Activated naive CD8-positive, alpha-beta T cell treated with anti-CD3 and anti-CD28 coated beads for 36 hours (primary cell): ENCODE results near the gene HCAR1. TPM values are rescaled to one million over a fixed set of nuclear protein-coding genes. Genes with fewer than 3 reads are reported as not detected.
"Not testable (repeated sequence)": the region's sequence is repeated elsewhere in the genome, so short reads cannot be mapped to it uniquely, and the experiment has no call there.

Experiments used
- DNase-seq: peaks from one replicate; pipeline ENCODE4 v3.0.0; 2021
- H3K27ac Mint-ChIP-seq: one replicate; pipeline ENCODE4 v1.8.0; 2022; ENCODE audit warnings: mild to moderate bottlenecking, moderate library complexity, mixed read lengths
- H3K27me3 Mint-ChIP-seq: one replicate; pipeline ENCODE4 v1.8.0; 2022; ENCODE audit warnings: mild to moderate bottlenecking, mixed read lengths
- H3K36me3 Mint-ChIP-seq: one replicate; pipeline ENCODE4 v1.8.0; 2021; ENCODE audit warnings: mild to moderate bottlenecking, mixed read lengths
- H3K4me1 Mint-ChIP-seq: one replicate; pipeline ENCODE4 v1.8.0; 2021; ENCODE audit warnings: mixed read lengths
- H3K4me3 Mint-ChIP-seq: one replicate; pipeline ENCODE4 v1.8.0; 2022; ENCODE audit warnings: mild to moderate bottlenecking, moderate library complexity, mixed read lengths
- H3K9me3 Mint-ChIP-seq: one replicate; pipeline ENCODE4 v1.8.0; 2022; ENCODE audit warnings: mixed read lengths
- total RNA-seq, 2 experiments: library from RNA; stranded (reverse); gene quantifications; one replicate each; pipeline ENCODE4 v1.2.3, GENCODE V29; 2021

The HCAR1 gene
- total RNA-seq, 2 experiments from 2014 or later = 0.54 to 0.68 TPM

DNA sequence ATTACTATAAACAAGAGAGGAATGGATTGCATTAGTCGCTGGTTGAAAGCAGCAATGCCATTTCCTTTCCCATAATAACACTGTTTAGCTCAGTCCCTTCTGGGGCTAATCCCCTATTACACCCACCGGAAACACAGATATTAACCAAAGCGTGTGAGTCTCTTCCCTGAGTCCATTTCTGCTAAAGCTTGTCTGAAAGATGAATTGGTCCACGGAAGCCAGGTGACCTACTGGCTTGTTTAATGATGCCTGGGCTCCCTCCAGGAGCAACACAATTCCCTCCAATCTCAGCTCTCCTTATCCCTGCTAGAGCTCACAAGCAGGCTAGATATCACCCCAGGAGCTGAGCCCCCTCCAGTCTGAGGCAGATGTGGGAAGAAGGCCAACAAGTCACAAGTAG lies 29.2 kb downstream of the HCAR1 start:
- not testable (repeated sequence) for H3K9me3 Mint-ChIP-seq, H3K4me1 Mint-ChIP-seq, DNase-seq, H3K27me3 Mint-ChIP-seq, H3K36me3 Mint-ChIP-seq, H3K27ac Mint-ChIP-seq, H3K4me3 Mint-ChIP-seq

DNA sequence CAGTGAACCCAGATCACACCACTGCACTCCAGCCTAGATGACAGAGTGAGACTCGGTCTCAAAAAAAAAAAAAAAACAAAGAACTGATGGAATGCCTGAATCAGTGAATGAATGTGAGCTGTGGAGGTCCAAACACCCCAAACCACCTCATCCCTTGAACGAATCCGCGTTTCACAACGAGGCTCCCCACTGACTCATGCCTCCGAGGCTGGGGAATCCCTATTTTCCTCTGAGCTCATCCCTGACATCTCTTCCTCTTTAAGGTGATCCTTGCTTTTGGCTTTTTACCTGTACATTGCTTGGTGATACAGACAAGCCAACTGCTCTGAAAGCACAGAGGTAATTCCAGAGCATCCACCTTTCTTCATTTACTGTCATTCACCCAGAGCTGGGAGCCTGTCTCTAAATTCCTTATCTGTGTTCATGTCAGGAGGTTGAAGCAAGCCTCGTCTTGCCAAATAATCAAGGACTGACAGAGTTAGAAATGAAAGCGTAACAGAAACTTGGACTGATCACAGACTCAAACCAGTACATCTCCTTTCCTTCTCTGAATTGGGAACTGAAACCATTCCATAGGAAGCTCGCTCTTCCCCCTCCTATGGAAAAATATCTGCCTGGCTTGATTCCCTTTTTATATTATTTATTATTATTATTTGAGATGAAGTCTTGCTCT lies 30.5 kb downstream of the HCAR1 start:
- not testable (repeated sequence) for H3K27me3 Mint-ChIP-seq, H3K36me3 Mint-ChIP-seq, H3K4me1 Mint-ChIP-seq

GRCh38 chr12:122696922-122697321 lies 33.7 kb downstream of the HCAR1 start:
- not testable (repeated sequence) for H3K36me3 Mint-ChIP-seq, H3K4me1 Mint-ChIP-seq, H3K27me3 Mint-ChIP-seq, DNase-seq, H3K4me3 Mint-ChIP-seq, H3K9me3 Mint-ChIP-seq, H3K27ac Mint-ChIP-seq

More for the DNA sequence above, 30.5 kb downstream of the HCAR1 start:
- not testable (repeated sequence) for DNase-seq, H3K27ac Mint-ChIP-seq, H3K4me3 Mint-ChIP-seq, H3K9me3 Mint-ChIP-seq

GRCh38 chr12:122691566-122691965 lies 39.1 kb downstream of the HCAR1 start:
- Mint-ChIP-seq H3K4me3 (no peak overlapping the region), H3K27ac (no peak overlapping the region), H3K4me1 (no peaks in the 10 kb centered on the region), H3K27me3 (no peaks in the 10 kb centered on the region), H3K36me3 (no peaks in the 10 kb centered on the region), H3K9me3 (no peaks in the 10 kb centered on the region)
- no peak for DNase-seq

DNA sequence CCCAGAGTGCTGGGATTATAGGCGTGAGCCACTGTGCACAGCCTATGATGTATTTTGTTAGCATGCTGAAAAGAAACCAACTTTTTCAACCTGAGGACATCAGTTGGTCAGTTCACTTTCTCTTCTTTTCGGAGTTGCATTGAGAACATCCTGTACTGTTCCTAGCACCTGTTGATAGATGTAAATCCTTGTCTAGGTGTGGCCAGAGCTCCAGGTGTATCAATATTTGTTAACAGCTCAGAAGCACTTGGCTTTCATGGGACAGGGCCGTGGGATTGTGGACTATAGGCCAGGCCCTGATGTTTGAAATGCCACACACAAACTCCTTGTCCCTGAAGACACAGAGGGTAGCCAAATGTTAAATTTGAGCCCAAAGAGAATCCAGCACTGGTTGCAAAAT lies 42.4 kb downstream of the HCAR1 start:
- H3K4me1 Mint-ChIP-seq = no peaks in the 10 kb centered on the region
- H3K9me3 Mint-ChIP-seq = no peaks in the 10 kb centered on the region
- H3K36me3 Mint-ChIP-seq = no peaks in the 10 kb centered on the region
- no peak for DNase-seq
- H3K27me3 Mint-ChIP-seq = no peaks in the 10 kb centered on the region
- H3K4me3 Mint-ChIP-seq = no peak overlapping the region
- H3K27ac Mint-ChIP-seq = no peak overlapping the region

- H3K36me3 Mint-ChIP-seq = no peaks in the 10 kb centered on the region
Observed at GRCh38 chr12:122687086-122687485, 43.6 kb downstream of the HCAR1 start.

DNA sequence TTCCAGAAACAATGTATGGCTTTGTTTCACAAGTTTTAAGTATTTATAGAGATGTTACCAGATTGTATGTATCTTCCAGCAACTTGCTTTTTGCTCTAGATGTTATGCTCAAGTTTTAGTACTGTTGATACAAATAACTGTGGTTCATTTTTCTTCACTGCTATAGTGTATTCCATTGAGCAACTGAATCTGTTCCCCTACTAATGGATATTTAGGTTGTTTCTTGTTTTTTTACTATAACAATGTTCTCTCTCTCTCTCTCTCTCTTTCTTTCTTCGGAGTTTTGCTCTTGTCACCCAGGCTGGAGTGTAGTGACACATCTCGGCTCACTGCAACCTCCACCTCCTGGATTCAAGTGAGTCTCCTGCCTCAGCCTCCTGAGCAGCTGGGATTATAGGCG lies 44.1 kb downstream of the HCAR1 start:
- H3K27ac Mint-ChIP-seq = no peak overlapping the region
- H3K9me3 Mint-ChIP-seq = no peaks in the 10 kb centered on the region
- H3K4me1 Mint-ChIP-seq = no peaks in the 10 kb centered on the region
- no peaks in the 10 kb centered on the region for H3K27me3 Mint-ChIP-seq
- DNase-seq = no peak
- H3K36me3 Mint-ChIP-seq = no peaks in the 10 kb centered on the region
- no peak overlapping the region for H3K4me3 Mint-ChIP-seq

More at GRCh38 chr12:122687086-122687485, 43.6 kb downstream of the HCAR1 start:
- no peaks in the 10 kb centered on the region for H3K9me3 Mint-ChIP-seq
- H3K27ac Mint-ChIP-seq = no peak overlapping the region
- no peaks in the 10 kb centered on the region for H3K27me3 Mint-ChIP-seq
- no peak overlapping the region for H3K4me3 Mint-ChIP-seq
- no peak for DNase-seq
- no peaks in the 10 kb centered on the region for H3K4me1 Mint-ChIP-seq

- H3K9me3 Mint-ChIP-seq = no peaks in the 10 kb centered on the region
- no peaks in the 10 kb centered on the region for H3K4me1 Mint-ChIP-seq
- no peak overlapping the region for H3K27ac Mint-ChIP-seq
- H3K4me3 Mint-ChIP-seq = no peak overlapping the region
- DNase-seq = no peak
- no peaks in the 10 kb centered on the region for H3K36me3 Mint-ChIP-seq
- H3K27me3 Mint-ChIP-seq = no peaks in the 10 kb centered on the region
Observed at GRCh38 chr12:122684297-122684813, 46.3 kb downstream of the HCAR1 start.

DNA sequence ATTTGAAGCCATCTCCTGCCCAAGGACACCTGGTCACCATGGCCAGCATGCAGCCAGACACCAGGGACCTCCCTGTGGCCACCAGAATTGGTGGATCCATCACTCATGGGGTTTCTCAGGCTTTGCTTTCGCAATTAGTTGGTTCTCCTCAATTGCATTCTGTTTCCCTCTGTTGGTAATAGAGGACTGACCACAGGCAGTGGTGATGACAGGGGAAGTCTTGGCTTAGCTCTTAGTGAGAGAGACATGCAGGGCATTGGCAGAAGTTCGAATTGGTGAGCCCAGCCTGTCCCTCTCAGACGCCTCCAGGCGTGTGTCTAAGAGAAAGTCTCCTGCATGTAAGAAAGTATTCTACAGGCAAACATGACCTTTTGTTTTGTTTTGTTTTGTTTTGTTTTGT lies 48.8 kb downstream of the HCAR1 start:
- H3K9me3 Mint-ChIP-seq = no peaks in the 10 kb centered on the region
- no peaks in the 10 kb centered on the region for H3K36me3 Mint-ChIP-seq
- no peak overlapping the region for H3K27ac Mint-ChIP-seq
- no peak overlapping the region for H3K4me3 Mint-ChIP-seq
- no peaks in the 10 kb centered on the region for H3K27me3 Mint-ChIP-seq
- H3K4me1 Mint-ChIP-seq = no peaks in the 10 kb centered on the region
- no peak for DNase-seq

GRCh38 chr12:122680989-122681388 lies 49.7 kb downstream of the HCAR1 start:
- DNase-seq, H3K9me3 Mint-ChIP-seq: not testable (repeated sequence)

GRCh38 chr12:122676781-122677180 lies 53.9 kb downstream of the HCAR1 start:
- H3K36me3 Mint-ChIP-seq, H3K9me3 Mint-ChIP-seq, H3K27ac Mint-ChIP-seq, H3K4me3 Mint-ChIP-seq, H3K4me1 Mint-ChIP-seq, DNase-seq: not testable (repeated sequence)
- peaks cover 11% of the 10 kb centered on the region for H3K27me3 Mint-ChIP-seq

More at GRCh38 chr12:122680989-122681388, 49.7 kb downstream of the HCAR1 start:
- not testable (repeated sequence) for H3K4me1 Mint-ChIP-seq, H3K27me3 Mint-ChIP-seq, H3K27ac Mint-ChIP-seq, H3K4me3 Mint-ChIP-seq, H3K36me3 Mint-ChIP-seq

Other genes with a start within 250 kb of the HCAR1 start
- 10 to 100 TPM; 40.7 to 41.7 TPM for gene ZCCHC8, start 229.9 kb downstream of the HCAR1 start, total RNA-seq
- 10 to 100 TPM; 89.0 to 93.0 TPM for gene RSRC2, start 203.9 kb downstream of the HCAR1 start, total RNA-seq
- gene KNTC1, start 203.6 kb downstream of the HCAR1 start, total RNA-seq = 10 to 100 TPM; 85.9 to 89.9 TPM
- gene HCAR2, start 27.5 kb downstream of the HCAR1 start, total RNA-seq = not detected
- not detected for gene HCAR3, start 14.0 kb downstream of the HCAR1 start, total RNA-seq
- gene DENR, start 22.0 kb upstream of the HCAR1 start, total RNA-seq = 10 to 100 TPM; 77.7 to 86.4 TPM
- under 1 TPM; 0.44 to 0.49 TPM for gene CCDC62, start 43.7 kb upstream of the HCAR1 start, total RNA-seq
- gene HIP1R, start 104.6 kb upstream of the HCAR1 start, total RNA-seq = 10 to 100 TPM; 24.2 to 24.8 TPM
- 10 to 100 TPM; 27.0 to 28.2 TPM for gene VPS37B, start 165.3 kb upstream of the HCAR1 start, total RNA-seq
- 1 to 10 TPM; 3.6 TPM for gene ABCB9, start 235.6 kb upstream of the HCAR1 start, total RNA-seq
- gene OGFOD2, start 244.4 kb upstream of the HCAR1 start, total RNA-seq = 10 to 100 TPM; 26.8 to 31.8 TPM
- gene ARL6IP4, start 249.8 kb upstream of the HCAR1 start, total RNA-seq = 100 to 1,000 TPM; 165 to 168 TPM